Ishikawa (cell line): ENCODE results near the gene CER1.

Experiments used
- CREB1 ChIP-seq: IDR thresholded peaks from 2 replicates; pipeline ENCODE4 v1.6.1; 2012; ENCODE audit warnings: low read depth
- EGR1 ChIP-seq: IDR thresholded peaks from 2 replicates; pipeline ENCODE4 v1.6.1; 2012
- EP300 ChIP-seq: IDR thresholded peaks from 2 replicates; pipeline ENCODE4 v1.6.1; 2012; ENCODE audit warnings: borderline replicate concordance
- RAD21 ChIP-seq: IDR thresholded peaks from 2 replicates; pipeline ENCODE4 v1.6.1; 2012; ENCODE audit warnings: low read depth
- TAF1 ChIP-seq: IDR thresholded peaks from 2 replicates; pipeline ENCODE4 v1.6.1; 2012; ENCODE audit warnings: low read depth, mild to moderate bottlenecking
- TEAD4 ChIP-seq: IDR thresholded peaks from 2 replicates; pipeline ENCODE4 v1.6.1; 2012
- YY1 ChIP-seq: IDR thresholded peaks from 2 replicates; pipeline ENCODE4 v1.6.1; 2012; ENCODE audit warnings: low read depth
- TF ChIP-seq, protein P1 (sequence below): IDR thresholded peaks from 2 replicates; pipeline ENCODE4 v1.6.1; 2012; ENCODE audit warnings: low read depth, mild to moderate bottlenecking
- TF ChIP-seq, protein P2 (sequence below): IDR thresholded peaks from 2 replicates; pipeline ENCODE4 v1.6.1; 2012

DNA sequence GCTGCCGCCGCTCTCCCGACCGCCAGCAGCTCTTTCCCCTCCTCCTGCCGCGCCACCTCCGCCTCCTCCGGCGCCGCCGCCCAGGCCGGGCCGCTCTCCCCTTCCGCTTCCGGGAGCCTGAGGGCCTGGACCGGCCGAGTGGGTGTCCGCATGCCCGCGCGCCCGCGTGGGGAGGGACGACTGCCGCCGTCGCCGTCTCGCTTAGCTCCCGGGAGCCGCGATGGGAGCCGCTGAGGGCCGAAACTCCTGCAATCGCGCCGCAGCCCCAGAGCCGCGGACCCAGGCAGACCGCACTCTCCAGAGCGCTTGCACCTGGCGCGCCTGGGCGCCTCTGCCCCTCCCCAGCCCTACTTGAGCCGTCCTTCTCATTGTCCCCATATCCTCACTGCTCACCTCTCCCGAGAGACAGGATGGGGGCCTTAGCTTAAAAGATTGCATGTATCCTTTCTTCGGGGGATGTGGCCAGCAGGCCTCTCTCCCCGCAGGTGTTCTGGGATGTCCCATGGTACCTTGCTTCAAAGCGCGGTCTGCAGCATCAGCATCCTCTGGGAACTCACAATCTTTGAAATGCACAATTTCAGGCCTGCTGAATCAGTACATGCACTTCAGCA is 29.2 kb downstream of the CER1 start, which contains the start of gene ZDHHC21:
- no peak for TF ChIP-seq EP300
- no peak for TF ChIP-seq TEAD4
- TF ChIP-seq TAF1: peak; percentile 62
- no peak for TF ChIP-seq RAD21
- TF ChIP-seq EGR1: peak; percentile 26; the same call in 1 of the 2 replicates
- TF ChIP-seq, protein P1, sequence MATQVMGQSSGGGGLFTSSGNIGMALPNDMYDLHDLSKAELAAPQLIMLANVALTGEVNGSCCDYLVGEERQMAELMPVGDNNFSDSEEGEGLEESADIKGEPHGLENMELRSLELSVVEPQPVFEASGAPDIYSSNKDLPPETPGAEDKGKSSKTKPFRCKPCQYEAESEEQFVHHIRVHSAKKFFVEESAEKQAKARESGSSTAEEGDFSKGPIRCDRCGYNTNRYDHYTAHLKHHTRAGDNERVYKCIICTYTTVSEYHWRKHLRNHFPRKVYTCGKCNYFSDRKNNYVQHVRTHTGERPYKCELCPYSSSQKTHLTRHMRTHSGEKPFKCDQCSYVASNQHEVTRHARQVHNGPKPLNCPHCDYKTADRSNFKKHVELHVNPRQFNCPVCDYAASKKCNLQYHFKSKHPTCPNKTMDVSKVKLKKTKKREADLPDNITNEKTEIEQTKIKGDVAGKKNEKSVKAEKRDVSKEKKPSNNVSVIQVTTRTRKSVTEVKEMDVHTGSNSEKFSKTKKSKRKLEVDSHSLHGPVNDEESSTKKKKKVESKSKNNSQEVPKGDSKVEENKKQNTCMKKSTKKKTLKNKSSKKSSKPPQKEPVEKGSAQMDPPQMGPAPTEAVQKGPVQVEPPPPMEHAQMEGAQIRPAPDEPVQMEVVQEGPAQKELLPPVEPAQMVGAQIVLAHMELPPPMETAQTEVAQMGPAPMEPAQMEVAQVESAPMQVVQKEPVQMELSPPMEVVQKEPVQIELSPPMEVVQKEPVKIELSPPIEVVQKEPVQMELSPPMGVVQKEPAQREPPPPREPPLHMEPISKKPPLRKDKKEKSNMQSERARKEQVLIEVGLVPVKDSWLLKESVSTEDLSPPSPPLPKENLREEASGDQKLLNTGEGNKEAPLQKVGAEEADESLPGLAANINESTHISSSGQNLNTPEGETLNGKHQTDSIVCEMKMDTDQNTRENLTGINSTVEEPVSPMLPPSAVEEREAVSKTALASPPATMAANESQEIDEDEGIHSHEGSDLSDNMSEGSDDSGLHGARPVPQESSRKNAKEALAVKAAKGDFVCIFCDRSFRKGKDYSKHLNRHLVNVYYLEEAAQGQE: no peak
- TF ChIP-seq YY1: no peak
- no peak for TF ChIP-seq CREB1
- TF ChIP-seq, protein P2, sequence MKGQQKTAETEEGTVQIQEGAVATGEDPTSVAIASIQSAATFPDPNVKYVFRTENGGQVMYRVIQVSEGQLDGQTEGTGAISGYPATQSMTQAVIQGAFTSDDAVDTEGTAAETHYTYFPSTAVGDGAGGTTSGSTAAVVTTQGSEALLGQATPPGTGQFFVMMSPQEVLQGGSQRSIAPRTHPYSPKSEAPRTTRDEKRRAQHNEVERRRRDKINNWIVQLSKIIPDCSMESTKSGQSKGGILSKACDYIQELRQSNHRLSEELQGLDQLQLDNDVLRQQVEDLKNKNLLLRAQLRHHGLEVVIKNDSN: no peak
